Measurements from ENCODE around the gene APBB1.

Gene APBB1

DNA sequence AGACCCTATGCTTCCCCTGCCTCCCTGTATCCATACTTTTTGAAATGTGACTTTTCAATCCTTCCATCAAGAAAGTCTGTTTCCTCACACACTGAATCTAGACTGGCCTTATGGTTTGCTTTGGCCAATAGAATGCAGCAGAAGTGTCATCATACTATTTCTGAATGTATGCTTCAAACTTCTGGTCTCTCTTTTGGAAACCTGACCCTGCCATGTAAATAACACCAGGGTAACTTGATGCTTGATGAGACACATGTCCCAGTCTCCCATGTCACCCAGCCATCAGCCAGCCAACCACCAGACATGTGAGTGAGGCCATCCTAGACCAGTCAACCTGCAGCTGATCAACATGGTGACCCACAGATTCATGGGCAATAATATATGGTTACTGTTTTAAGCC is 68.9 kb downstream of the APBB1 start:
- Histone ChIP-seq H3K27ac (ENCODE audit: low read length) (no peak overlapping the region), H3K4me1 (ENCODE audit: control insufficient read depth, insufficient read depth, low read length) (no peaks in the 10 kb centered on the region), H3K36me3 (ENCODE audit: control insufficient read depth in 2 of 2, insufficient read depth in 2 of 2, low read length in 2 of 2) (no peaks in the 10 kb centered on the region), H3K9me3 (ENCODE audit: control insufficient read depth in 2 of 2, low read length in 2 of 2) (no peaks in the 10 kb centered on the region), H3K27me3 (ENCODE audit: control insufficient read depth in 1 of 2, insufficient read depth in 2 of 2, low read length in 2 of 2) (no peaks in the 10 kb centered on the region), H3K4me3 (ENCODE audit: low read length in 2 of 2) (no peak overlapping the region), H3K9ac (ENCODE audit: low read length in 2 of 2) (no peak overlapping the region)

- H3K9ac ChIP-seq (ENCODE audit: low read length in 2 of 2): no peak overlapping the region
- H3K9me3 ChIP-seq (ENCODE audit: control insufficient read depth in 2 of 2, low read length in 2 of 2): no peaks in the 10 kb centered on the region
- H3K36me3 ChIP-seq (ENCODE audit: control insufficient read depth in 2 of 2, insufficient read depth in 2 of 2, low read length in 2 of 2): no peaks in the 10 kb centered on the region
- no peak overlapping the region for H3K4me3 ChIP-seq (ENCODE audit: low read length in 2 of 2)
- H3K27ac ChIP-seq (ENCODE audit: low read length): no peak overlapping the region
- H3K27me3 ChIP-seq (ENCODE audit: control insufficient read depth in 1 of 2, insufficient read depth in 2 of 2, low read length in 2 of 2): no peaks in the 10 kb centered on the region
- no peaks in the 10 kb centered on the region for H3K4me1 ChIP-seq (ENCODE audit: control insufficient read depth, insufficient read depth, low read length)
These were observed 73.5 kb downstream of the APBB1 start for GRCh38 chr11:6345366-6345765.

Measured in stomach smooth muscle (tissue), 2 donors.